Sigmoid colon (tissue), 7 donors: ENCODE measurements around the gene TAGLN2. TPM values are rescaled to one million over a fixed set of nuclear protein-coding genes. Genes with fewer than 3 reads are reported as not detected.

Source experiments
- DNase-seq: peaks from one replicate; pipeline ENCODE4 v3.0.0-alpha.2; 2019
- H3K27ac ChIP-seq, 4 donors: fragments of 200-600 bp; sonication (generic); one replicate each; pipeline ENCODE4 v1.5.1; 2016 to 2019; ENCODE audit warnings: mild to moderate bottlenecking in 1 of 4
- H3K27me3 ChIP-seq, 3 donors: fragments of 200-600 bp; sonication (generic); one replicate each; pipeline ENCODE4 v1.5.1; 2019; ENCODE audit warnings: mild to moderate bottlenecking in 1 of 3
- H3K36me3 ChIP-seq, 4 donors: fragments of 200-600 bp; sonication (generic); one replicate each; pipeline ENCODE4 v1.5.1; 2016 to 2019
- H3K4me1 ChIP-seq, 4 donors: fragments of 200-600 bp; sonication (generic); one replicate each; pipeline ENCODE4 v1.5.1; 2017 to 2019
- H3K4me3 ChIP-seq, 4 donors: fragments of 200-600 bp; sonication (generic); one replicate each; pipeline ENCODE4 v1.5.1; 2017 to 2019; ENCODE audit warnings: mild to moderate bottlenecking in 2 of 4, moderate library complexity in 1 of 4
- H3K9me3 ChIP-seq, 4 donors: fragments of 200-600 bp in 3 of 4; sonication (generic) in 3 of 4; one replicate each; pipeline versions ENCODE4 v1.5.1 to v1.6.1; 2013 to 2019
- CTCF ChIP-seq, 4 experiments: fragments of 450-650 bp in 3 of 4; fragments of 200-600 bp in 1 of 4; IDR thresholded peaks; one replicate each; pipeline ENCODE4 v1.5.1; 2016 to 2019; ENCODE audit warnings: antibody characterized with exemption in 4 of 4, mild to moderate bottlenecking in 3 of 4, moderate library complexity in 2 of 4
- EP300 ChIP-seq, 4 donors: sonication (generic); formaldehyde crosslinking; IDR thresholded peaks; one replicate each; pipeline ENCODE4 v1.6.1; 2017; ENCODE audit warnings: antibody characterized with exemption in 4 of 4
- POLR2A ChIP-seq, 2 donors: fragments of 450-650 bp; IDR thresholded peaks; one replicate each; pipeline ENCODE4 v1.6.1; 2016; ENCODE audit warnings: antibody characterized with exemption in 2 of 2, mild to moderate bottlenecking in 2 of 2, moderate library complexity in 2 of 2
- POLR2AphosphoS5 ChIP-seq, 4 donors: sonication (generic); formaldehyde crosslinking; IDR thresholded peaks; one replicate each; pipeline ENCODE4 v1.6.1; 2017; ENCODE audit warnings: antibody characterized with exemption in 4 of 4
- WGBS, 2 donors: extraction: QIAGEN DNeasy Blood & Tissue Kit; methylation state at CpG; one replicate each; pipeline ENCODE4 v1.1.7; 2013; 5-methylcytosine and 5-hydroxymethylcytosine counted together
- intact Hi-C: fragments of 100-400 bp; cut with DNase I; formaldehyde crosslinking; loops from one replicate; pipeline ENCODE4 v1.15.1; 2023
- polyA plus RNA-seq, 3 donors: library from polyadenylated mRNA; stranded (reverse); fragments of 200-250 nt; gene quantifications; one replicate each; pipeline ENCODE4 v1.2.3, GENCODE V29; 2013
- total RNA-seq, 4 donors: library from RNA; depleted of rRNA; stranded (reverse); fragments of >200 nt; gene quantifications; one replicate each; pipeline ENCODE4 v1.1.0, GENCODE V29; 2016
- donor health status: healthy with polysubstance abuse.
- donor health status: Bipolar disorder and iron deficiency.
- donor health status: healthy.

Gene TAGLN2
- total and polyA plus RNA-seq, 7 donors: 88.8 to 770 (median 109) TPM

- Histone ChIP-seq H3K9me3 (no peaks in the 10 kb centered on the region), H3K4me3 (no peak overlapping the region), H3K27ac (peak overlapping the region in 2 of 4 donors; percentile 28 to 37), H3K36me3 (no peaks in the 10 kb centered on the region), H3K4me1 (peaks cover 0 to 5% (median 0%) of the 10 kb centered on the region in 4 donors), H3K27me3 (no peaks in the 10 kb centered on the region)
- no peak for DNase-seq
- 94 to 95% methylated on average over 4 of the region's 4 CpGs for WGBS, 2 donors
- TF ChIP-seq POLR2AphosphoS5 (IDR thresholded peaks at IDR 0.05) (no peak), EP300 (IDR thresholded peaks at IDR 0.05) (no peak), POLR2A (IDR thresholded peaks at IDR 0.05) (no peak), CTCF (IDR thresholded peaks at IDR 0.05) (no peak)
- intact Hi-C loops: no loop called here
Measured at GRCh38 chr1:159889202-159889601, 36.1 kb downstream of the TAGLN2 start.

DNA sequence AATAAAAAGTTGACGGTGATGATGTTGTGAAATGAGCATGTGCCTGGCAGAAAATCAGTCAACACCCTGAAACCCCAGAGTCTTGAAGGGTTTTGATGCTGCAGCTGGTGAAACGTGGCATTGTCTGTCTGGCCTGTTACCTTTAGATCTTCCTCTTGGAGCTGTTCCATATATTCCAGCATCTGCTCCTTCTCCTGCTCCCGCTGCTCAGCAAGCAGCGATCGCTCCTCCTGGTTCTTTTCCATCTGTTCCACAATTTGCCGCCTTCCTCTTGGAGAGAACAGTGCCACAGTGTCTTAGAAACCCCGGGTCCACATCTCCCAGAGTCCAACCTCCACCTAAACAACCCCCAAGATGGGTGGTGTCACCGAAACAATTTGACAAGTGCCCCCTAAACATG is 41.0 kb downstream of the TAGLN2 start:
- WGBS, 2 donors: 64 to 83% methylated on average over 8 of the region's 8 CpGs
- no peak for DNase-seq
- intact Hi-C loops: loop anchor here (5.0 kb wide), 1 partner anchor 37 kb away; no protein-coding TSS in a partner anchor
- Histone ChIP-seq H3K27me3 (no peaks in the 10 kb centered on the region), H3K36me3 (no peaks in the 10 kb centered on the region), H3K27ac (no peak overlapping the region), H3K9me3 (no peaks in the 10 kb centered on the region), H3K4me3 (no peak overlapping the region), H3K4me1 (no peaks in the 10 kb centered on the region)
- no peak for TF ChIP-seq EP300 (IDR thresholded peaks at IDR 0.05)
- no peak for TF ChIP-seq CTCF (IDR thresholded peaks at IDR 0.05)

- Histone ChIP-seq H3K27ac (no peak overlapping the region), H3K36me3 (no peaks in the 10 kb centered on the region), H3K4me3 (no peak overlapping the region), H3K9me3 (no peaks in the 10 kb centered on the region), H3K27me3 (no peaks in the 10 kb centered on the region), H3K4me1 (no peaks in the 10 kb centered on the region)
- DNase-seq: no peak
- TF ChIP-seq POLR2AphosphoS5 (IDR thresholded peaks at IDR 0.05): no peak
- no peak for TF ChIP-seq POLR2A (IDR thresholded peaks at IDR 0.05)
- TF ChIP-seq EP300 (IDR thresholded peaks at IDR 0.05): no peak
- no peak for TF ChIP-seq CTCF (IDR thresholded peaks at IDR 0.05)
- intact Hi-C loops: loop anchor here (5.0 kb wide), 1 partner anchor 36 kb away; no protein-coding TSS in a partner anchor
- 37 to 78% methylated on average over 4 of the region's 4 CpGs for WGBS, 2 donors
Measured at GRCh38 chr1:159883134-159883533, 42.2 kb downstream of the TAGLN2 start.

GRCh38 chr1:159882527-159882862 is 42.8 kb downstream of the TAGLN2 start:
- 52 to 88% methylated on average over 2 of the region's 2 CpGs for WGBS, 2 donors
- H3K4me3 ChIP-seq: no peak overlapping the region
- H3K27me3 ChIP-seq: no peaks in the 10 kb centered on the region
- no peak for DNase-seq
- no peaks in the 10 kb centered on the region for H3K4me1 ChIP-seq
- no peaks in the 10 kb centered on the region for H3K9me3 ChIP-seq
- no peaks in the 10 kb centered on the region for H3K36me3 ChIP-seq
- no peak for TF ChIP-seq POLR2AphosphoS5 (IDR thresholded peaks at IDR 0.05)
- TF ChIP-seq POLR2A (IDR thresholded peaks at IDR 0.05): no peak
- TF ChIP-seq EP300 (IDR thresholded peaks at IDR 0.05): no peak
- no peak for TF ChIP-seq CTCF (IDR thresholded peaks at IDR 0.05)
- intact Hi-C loops: loop anchor here (5.0 kb wide), 1 partner anchor 35 kb away; no protein-coding TSS in a partner anchor
- no peak overlapping the region for H3K27ac ChIP-seq
